ENCODE measurements around the gene TRIM7. TPM values are rescaled to one million over a fixed set of nuclear protein-coding genes. Genes with fewer than 3 reads are reported as not detected.

Gene TRIM7
- total and polyA plus RNA-seq, 8 donors, result 1.9 to 11.1 (median 3.1) TPM

DNA sequence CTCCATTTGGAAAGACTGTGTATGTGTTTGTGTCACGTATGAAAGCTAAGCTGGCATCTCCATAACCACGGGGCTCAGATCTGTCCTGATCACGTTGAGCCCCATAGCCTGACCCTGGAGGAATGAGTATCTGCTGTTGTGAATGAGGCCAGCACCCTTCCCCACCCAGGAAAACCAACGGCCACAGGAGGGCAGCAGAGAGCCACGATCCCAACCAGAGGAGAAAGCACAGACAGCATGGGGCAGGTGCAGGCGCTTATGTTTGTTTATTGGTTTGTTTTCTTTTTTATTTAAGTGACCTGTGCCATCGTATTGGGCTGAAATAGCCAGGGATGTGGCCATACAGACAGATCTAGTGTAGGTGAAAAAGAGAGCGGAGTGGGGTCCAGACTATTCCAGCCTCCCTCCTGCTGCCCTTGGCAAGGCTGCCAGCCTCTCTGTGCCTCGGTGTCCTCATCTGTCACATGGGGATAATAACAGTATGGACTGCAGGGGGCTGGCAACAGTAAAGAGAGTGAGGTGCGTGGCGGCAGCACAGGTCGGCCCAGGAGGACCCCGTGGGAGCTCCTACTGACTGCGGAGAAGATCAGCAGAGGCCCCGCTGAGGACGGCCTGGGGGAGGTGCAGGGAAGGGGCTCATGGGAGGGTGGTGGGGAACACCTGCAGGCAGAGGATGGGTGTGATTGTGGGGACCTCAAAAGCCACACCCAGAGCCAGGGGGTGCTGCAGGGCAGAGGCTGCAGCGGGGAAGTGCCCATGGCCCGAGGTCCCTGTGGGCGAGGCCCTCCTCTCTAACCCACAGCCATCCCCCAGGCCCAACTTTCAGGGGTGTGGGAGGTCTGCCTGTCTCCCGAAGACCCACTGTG lies 45.5 kb downstream of the TRIM7 start:
- TF ChIP-seq, protein P1, sequence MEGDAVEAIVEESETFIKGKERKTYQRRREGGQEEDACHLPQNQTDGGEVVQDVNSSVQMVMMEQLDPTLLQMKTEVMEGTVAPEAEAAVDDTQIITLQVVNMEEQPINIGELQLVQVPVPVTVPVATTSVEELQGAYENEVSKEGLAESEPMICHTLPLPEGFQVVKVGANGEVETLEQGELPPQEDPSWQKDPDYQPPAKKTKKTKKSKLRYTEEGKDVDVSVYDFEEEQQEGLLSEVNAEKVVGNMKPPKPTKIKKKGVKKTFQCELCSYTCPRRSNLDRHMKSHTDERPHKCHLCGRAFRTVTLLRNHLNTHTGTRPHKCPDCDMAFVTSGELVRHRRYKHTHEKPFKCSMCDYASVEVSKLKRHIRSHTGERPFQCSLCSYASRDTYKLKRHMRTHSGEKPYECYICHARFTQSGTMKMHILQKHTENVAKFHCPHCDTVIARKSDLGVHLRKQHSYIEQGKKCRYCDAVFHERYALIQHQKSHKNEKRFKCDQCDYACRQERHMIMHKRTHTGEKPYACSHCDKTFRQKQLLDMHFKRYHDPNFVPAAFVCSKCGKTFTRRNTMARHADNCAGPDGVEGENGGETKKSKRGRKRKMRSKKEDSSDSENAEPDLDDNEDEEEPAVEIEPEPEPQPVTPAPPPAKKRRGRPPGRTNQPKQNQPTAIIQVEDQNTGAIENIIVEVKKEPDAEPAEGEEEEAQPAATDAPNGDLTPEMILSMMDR (IDR thresholded peaks at IDR 0.05), result peak; percentile 75 to 86 (median 79)
- Histone ChIP-seq H3K27me3 (peaks cover 0 to 3% (median 0%) of the 10 kb centered on the region in 4 donors), H3K27ac (no peak overlapping the region), H3K36me3 (no peaks in the 10 kb centered on the region), H3K9me3 (no peaks in the 10 kb centered on the region), H3K4me1 (no peaks in the 10 kb centered on the region), H3K4me3 (no peak overlapping the region)
- FAIRE-seq, result no peak
- intact Hi-C loops (cut with DNase I), result loop anchor here in 1 of 3 donors (10.0 kb wide), 2 partner anchors 295 to 375 kb away; partner anchors contain the start of gene ZFP62
- 45 to 46% methylated on average over 19 to 20 of the region's 20 CpGs for WGBS, 2 donors
- peak; percentile 66 to 99 (median 88) for DNase-seq
- ATAC-seq, result peak; percentile 93 to 99 (median 97)

DNA sequence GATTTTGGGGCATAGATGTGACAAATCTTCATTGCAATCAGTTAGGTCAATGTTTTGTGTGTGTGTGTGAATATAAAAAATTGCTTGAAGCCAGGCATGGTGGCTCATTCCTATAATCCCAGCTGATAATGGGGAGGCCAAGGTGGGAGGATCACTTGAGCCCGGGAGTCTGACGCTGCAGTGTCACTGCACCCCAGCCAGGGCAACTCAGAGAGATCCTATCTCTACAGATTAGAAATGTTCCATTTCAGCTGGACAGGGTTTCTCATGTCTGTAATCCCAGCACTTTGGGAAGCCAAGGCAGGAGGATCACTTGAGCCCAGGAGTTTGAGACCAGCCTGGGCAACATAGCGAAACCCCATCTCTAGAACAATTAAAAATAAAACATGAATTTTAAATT lies 46.1 kb downstream of the TRIM7 start:
- WGBS, 2 donors, result 86 to 94% methylated on average over 3 of the region's 3 CpGs
- FAIRE-seq (no peak), DNase-seq (no peak), ATAC-seq (no peak)
- no peaks in the 10 kb centered on the region for H3K36me3 ChIP-seq
- no peaks in the 10 kb centered on the region for H3K9me3 ChIP-seq
- intact Hi-C loops (cut with DNase I), result loop anchor here in 1 of 3 donors (10.0 kb wide), 2 partner anchors 294 to 374 kb away; partner anchors contain the start of gene ZFP62
- H3K27me3 ChIP-seq, result no peaks in the 10 kb centered on the region
- TF ChIP-seq, protein P1 (IDR thresholded peaks at IDR 0.05), result no peak
- H3K4me3 ChIP-seq, result no peak overlapping the region
- H3K4me1 ChIP-seq, result no peaks in the 10 kb centered on the region
- no peak overlapping the region for H3K27ac ChIP-seq

DNA sequence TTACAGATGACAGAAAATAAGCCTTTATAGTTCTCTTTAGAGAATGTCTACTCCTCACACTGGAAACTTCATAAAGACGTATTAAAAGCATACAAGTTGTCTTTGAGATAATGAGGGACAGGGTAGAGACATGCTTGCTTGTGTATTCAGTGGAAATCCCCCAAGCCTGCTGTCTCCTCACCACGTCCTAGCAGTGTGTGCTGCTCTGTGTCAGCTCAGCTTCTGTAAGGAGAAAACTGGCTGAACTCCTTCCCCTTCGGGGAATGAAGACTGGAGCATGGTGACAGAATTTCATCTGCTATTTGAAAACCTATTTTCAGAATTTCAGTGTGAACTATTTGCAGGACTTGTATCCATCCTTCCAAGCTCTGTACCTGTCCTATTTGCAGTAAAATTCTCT lies 48.2 kb downstream of the TRIM7 start:
- H3K27ac ChIP-seq, result no peak overlapping the region
- no peaks in the 10 kb centered on the region for H3K9me3 ChIP-seq
- FAIRE-seq, result no peak
- no peaks in the 10 kb centered on the region for H3K36me3 ChIP-seq
- H3K4me1 ChIP-seq, result no peaks in the 10 kb centered on the region
- intact Hi-C loops (cut with DNase I), result loop anchor here in 1 of 3 donors (10.0 kb wide), 2 partner anchors 292 to 372 kb away; partner anchors contain the start of gene ZFP62
- H3K27me3 ChIP-seq, result no peaks in the 10 kb centered on the region
- ATAC-seq, result no peak
- no peak overlapping the region for H3K4me3 ChIP-seq
- 43 to 45% methylated on average over 3 of the region's 3 CpGs for WGBS, 2 donors
- TF ChIP-seq, protein P1 (IDR thresholded peaks at IDR 0.05), result no peak
- DNase-seq, result no peak

DNA sequence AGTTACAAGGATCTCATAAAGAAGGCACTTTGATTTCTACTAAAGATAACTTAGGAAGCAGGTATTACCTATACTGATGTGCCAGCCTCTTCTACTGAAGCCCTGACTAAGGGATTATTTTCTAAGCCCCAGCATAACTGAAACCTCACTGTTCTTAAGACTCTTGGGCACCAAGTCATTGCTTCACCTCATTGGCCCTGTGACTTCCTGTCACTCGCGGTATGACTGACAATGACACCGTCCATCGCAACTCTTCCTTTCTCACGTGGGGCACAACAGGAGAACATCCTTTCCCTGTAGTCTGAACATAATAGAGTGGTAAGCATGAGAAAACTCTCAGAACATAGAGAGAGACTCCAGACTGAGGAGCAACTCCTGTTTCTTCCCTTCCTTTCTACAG lies 51.2 kb downstream of the TRIM7 start:
- FAIRE-seq, result no peak
- H3K27me3 ChIP-seq, result no peaks in the 10 kb centered on the region
- no peak overlapping the region for H3K27ac ChIP-seq
- WGBS, 2 donors, result 75 to 76% methylated on average over 5 of the region's 5 CpGs
- intact Hi-C loops (cut with DNase I), result loop anchor here in 1 of 3 donors (10.0 kb wide), 2 partner anchors 289 to 369 kb away; partner anchors contain the start of gene ZFP62
- TF ChIP-seq, protein P1 (IDR thresholded peaks at IDR 0.05), result no peak
- H3K36me3 ChIP-seq, result no peaks in the 10 kb centered on the region
- DNase-seq, result no peak
- no peak overlapping the region for H3K4me3 ChIP-seq
- no peak for ATAC-seq
- no peaks in the 10 kb centered on the region for H3K9me3 ChIP-seq
- no peaks in the 10 kb centered on the region for H3K4me1 ChIP-seq
